Heart left ventricle (tissue), 16 donors: ENCODE results near the gene ACTR3C. TPM values are rescaled to one million over a fixed set of nuclear protein-coding genes. Genes with fewer than 3 reads are reported as not detected.
A peak's percentile ranks its signal among the peaks of the same experiment; 100 is the strongest.

Experiments
- ATAC-seq, 4 donors: fragments of 200-7000 bp; cut with Tn5 transposase; one replicate each; pipeline ENCODE4 v1.9.1; 2020 to 2022; ENCODE audit warnings: moderate library complexity in 4 of 4, mild to moderate bottlenecking in 3 of 4, moderate number of reproducible peaks in 1 of 4
- DNase-seq, 5 donors: peaks; one replicate each; pipeline ENCODE4 v3.0.0-alpha.2; 2020
- H3K27ac ChIP-seq, 12 donors: fragments of 200-600 bp; sonication (generic) in 4 of 12; one replicate each; pipeline versions ENCODE4 v1.5.0 to v1.8.0; 2016 to 2022; ENCODE audit warnings: mild to moderate bottlenecking in 2 of 12
- H3K27me3 ChIP-seq, 9 donors: fragments of 200-600 bp; sonication (generic) in 2 of 9; one replicate each; pipeline versions ENCODE4 v1.5.1 to v1.8.0; 2016 to 2022; ENCODE audit warnings: mild to moderate bottlenecking in 3 of 9
- H3K36me3 ChIP-seq, 9 donors: fragments of 200-600 bp; sonication (generic) in 2 of 9; one replicate each; pipeline versions ENCODE4 v1.5.0 to v1.8.0; 2018 to 2022; ENCODE audit warnings: mild to moderate bottlenecking in 2 of 9
- H3K4me1 ChIP-seq, 12 donors: fragments of 200-600 bp; sonication (generic) in 4 of 12; one replicate each; pipeline versions ENCODE4 v1.5.0 to v1.8.0; 2016 to 2022; ENCODE audit warnings: mild to moderate bottlenecking in 3 of 12
- H3K4me3 ChIP-seq, 12 donors: fragments of 200-600 bp; sonication (generic) in 4 of 12; one replicate each; pipeline versions ENCODE4 v1.5.0 to v1.8.0; 2017 to 2022; ENCODE audit warnings: mild to moderate bottlenecking in 9 of 12, moderate library complexity in 4 of 12
- H3K9me3 ChIP-seq, 12 donors: fragments of 200-600 bp; sonication (generic) in 4 of 12; one replicate each; pipeline versions ENCODE4 v1.5.0 to v1.8.0; 2016 to 2022; ENCODE audit warnings: mild to moderate bottlenecking in 1 of 12
- CTCF ChIP-seq, 12 donors: fragments of 200-600 bp; sonication (generic) in 4 of 12; IDR thresholded peaks; one replicate each; pipeline versions ENCODE4 v1.5.0 to v1.8.0; 2018 to 2022; ENCODE audit warnings: antibody characterized with exemption in 12 of 12, mild to moderate bottlenecking in 5 of 12
- POLR2A ChIP-seq, 2 donors: fragments of 450-650 bp; IDR thresholded peaks; one replicate each; pipeline ENCODE4 v1.6.1; 2017; ENCODE audit warnings: antibody characterized with exemption in 2 of 2, mild to moderate bottlenecking in 2 of 2, moderate library complexity in 2 of 2
- WGBS, 4 donors: extraction: QIAGEN DNeasy Blood & Tissue Kit in 2 of 4; methylation state at CpG; one replicate each; pipeline versions ENCODE4 v1.1.5 to v1.1.7; 2013 to 2018; 5-methylcytosine and 5-hydroxymethylcytosine counted together
- intact Hi-C, 10 donors: fragments of 100-400 bp; cut with DNase I; formaldehyde crosslinking; loops; one replicate each; pipeline versions ENCODE4 v1.11.1 to v1.14.2; 2022
- polyA plus RNA-seq, 2 donors: library from polyadenylated mRNA; stranded (reverse); fragments of 200-250 nt; gene quantifications; one replicate each; pipeline ENCODE4 v1.2.3, GENCODE V29; 2013
- total RNA-seq, 9 donors: library from RNA; depleted of rRNA in 2 of 9; stranded (reverse); fragments of >200 nt in 2 of 9; fragmentation: NEBNext Ultra II Directional in 3 of 9; extraction: Animal tissue kit (Norgen Biotek cat#: 25700) in 3 of 9; gene quantifications; one replicate each; pipeline versions ENCODE4 v1.1.0 to v1.2.4, GENCODE V29; 2016 to 2023
- donor health status: ischemic (EF 13 %, LVEDD 7.1; RV severe dilation, severe dysfunction).
- donor health status: healthy with polysubstance abuse.
- donor health status: DM: no; HTN: yes; CAD: no.
- donor health status: DM: no; HTN: no; CAD: no.
- donor health status: ischemic (EF 25% LVEDD 6.9; RV normal size, moderate dysfunction).
- donor health status: ischemic (EF 25% LVEDD 5.7; RV mildly dilated, moderate dysfunction).
- donor health status: healthy.
- donor health status: DM: yes; HTN: yes; CAD: no.
- donor health status: ischemic (EF 35%, LVEDD 5.7; RV mildly dilated, moderate dysfunction).
- donor health status: nonischemic (EF 11% LVEDD 7.7; RV severe dilation, severe dysfunction).
- donor health status: DM: yes; HTN: yes; CAD: no.
- donor health status: PGD.
- donor health status: ischemic (EF 29% LVEDD 5.4; RV normal size, mild dysfunction).
- donor health status: nonischemic (EF 23%, LVEDD 6.1; RV moderate dilation, normal function).

Gene ACTR3C
- total and polyA plus RNA-seq, 11 donors: 1.6 to 5.9 (median 3.7) TPM

- no peaks in the 10 kb centered on the region for H3K27me3 ChIP-seq
- DNase-seq (no peak), ATAC-seq (no peak)
- no peak overlapping the region for H3K4me3 ChIP-seq
- intact Hi-C loops: loop anchor here in 5 of 10 donors (5.0 kb wide), 4 partner anchors 37 to 662 kb away; partner anchors contain the start of gene ABCB8 (in 1 of the 5)
- H3K36me3 ChIP-seq: peaks cover 0 to 4% (median 0%) of the 10 kb centered on the region in 9 donors
- no peaks in the 10 kb centered on the region for H3K9me3 ChIP-seq
- H3K4me1 ChIP-seq: peaks cover 2 to 41% (median 18%) of the 10 kb centered on the region in 12 donors
- H3K27ac ChIP-seq: peak overlapping the region in 1 of 12 donors; percentile 33
- no peak for TF ChIP-seq CTCF (IDR thresholded peaks at IDR 0.05)
- no peak for TF ChIP-seq POLR2A (IDR thresholded peaks at IDR 0.05)
- WGBS, 4 donors: 90 to 95% (median 91%) methylated on average over 10 of the region's 10 CpGs
Observed at GRCh38 chr7:150365194-150365593, 41.8 kb upstream of the ACTR3C start.

- H3K27me3 ChIP-seq: no peaks in the 10 kb centered on the region
- DNase-seq (no peak), ATAC-seq (no peak)
- intact Hi-C loops: loop anchor here in 1 of 10 donors (5.0 kb wide), 1 partner anchor 43 kb away; a partner anchor contains a TSS
- TF ChIP-seq CTCF (IDR thresholded peaks at IDR 0.05) (no peak), POLR2A (IDR thresholded peaks at IDR 0.05) (no peak)
- no peaks in the 10 kb centered on the region for H3K9me3 ChIP-seq
- no peaks in the 10 kb centered on the region for H3K36me3 ChIP-seq
- H3K4me3 ChIP-seq: no peak overlapping the region
- 69 to 83% (median 76%) methylated on average over 4 to 5 of the region's 5 CpGs for WGBS, 4 donors
- peaks cover 0 to 31% (median 10%) of the 10 kb centered on the region in 12 donors for H3K4me1 ChIP-seq
- H3K27ac ChIP-seq: no peak overlapping the region
Observed at GRCh38 chr7:150363872-150364271, 40.5 kb upstream of the ACTR3C start.

- H3K36me3 ChIP-seq: no peaks in the 10 kb centered on the region
- TF ChIP-seq POLR2A (IDR thresholded peaks at IDR 0.05): no peak
- no peak for TF ChIP-seq CTCF (IDR thresholded peaks at IDR 0.05)
- no peak overlapping the region for H3K27ac ChIP-seq
- H3K27me3 ChIP-seq: no peaks in the 10 kb centered on the region
- H3K9me3 ChIP-seq: no peaks in the 10 kb centered on the region
- DNase-seq: no peak
- H3K4me1 ChIP-seq: peaks cover 0 to 31% (median 9%) of the 10 kb centered on the region in 12 donors
- 88 to 94% (median 92%) methylated on average over 4 of the region's 4 CpGs for WGBS, 4 donors
- no peak for ATAC-seq
- intact Hi-C loops: loop anchor here in 1 of 10 donors (5.0 kb wide), 1 partner anchor 44 kb away; a partner anchor contains a TSS
- no peak overlapping the region for H3K4me3 ChIP-seq
Observed at GRCh38 chr7:150363370-150363769, 40.0 kb upstream of the ACTR3C start.

- Histone ChIP-seq H3K9me3 (no peaks in the 10 kb centered on the region), H3K27ac (no peak overlapping the region), H3K4me1 (peaks cover 0 to 31% (median 0%) of the 10 kb centered on the region in 12 donors), H3K36me3 (no peaks in the 10 kb centered on the region), H3K27me3 (no peaks in the 10 kb centered on the region), H3K4me3 (no peak overlapping the region)
- ATAC-seq (peak in 1 of 4 donors; percentile 33), DNase-seq (no peak)
- intact Hi-C loops: loop anchor here in 1 of 10 donors (5.0 kb wide), 1 partner anchor 45 kb away; a partner anchor contains a TSS
- 62 to 64% (median 63%) methylated on average over 18 of the region's 18 CpGs for WGBS, 4 donors
- TF ChIP-seq CTCF (IDR thresholded peaks at IDR 0.05) (no peak), POLR2A (IDR thresholded peaks at IDR 0.05) (no peak)
Observed at GRCh38 chr7:150361807-150362621, 38.7 kb upstream of the ACTR3C start.
